Measurements from ENCODE around the gene RPS6KL1.

RPS6KL1 gene

GRCh38 chr14:74892745-74893144 is 30.3 kb downstream of the RPS6KL1 start:
- Histone ChIP-seq H3K4me1 (ENCODE audit: insufficient read depth, low read length, poor library complexity, severe bottlenecking) (peaks cover 9% of the 10 kb centered on the region), H2AFZ (ENCODE audit: low read length) (no peak overlapping the region), H3K36me3 (ENCODE audit: insufficient read depth, low read length) (peaks cover 83% of the 10 kb centered on the region), H3K27me3 (ENCODE audit: insufficient read depth, low read length, poor library complexity, severe bottlenecking) (no peaks in the 10 kb centered on the region), H3K9me3 (ENCODE audit: insufficient read depth, low read depth, low read length) (no peaks in the 10 kb centered on the region), H3K4me2 (ENCODE audit: low read depth, low read length, poor library complexity, severe bottlenecking) (no peak overlapping the region), H3K79me2 (ENCODE audit: insufficient read depth, low read length) (peaks cover 13% of the 10 kb centered on the region), H3K9me2 (replicated peaks; ENCODE audit: low read depth, low read length) (no peaks in the 10 kb centered on the region), H3K4me3 (ENCODE audit: low read length, poor library complexity, severe bottlenecking) (no peak overlapping the region), H3F3A (ENCODE audit: low read depth) (no peaks in the 10 kb centered on the region), H3K9ac (ENCODE audit: low read depth, low read length, poor library complexity, severe bottlenecking) (no peak overlapping the region), H4K20me1 (ENCODE audit: insufficient read depth, low read length, poor library complexity, severe bottlenecking) (peaks cover 6% of the 10 kb centered on the region)
- TF ChIP-seq, protein P1, sequence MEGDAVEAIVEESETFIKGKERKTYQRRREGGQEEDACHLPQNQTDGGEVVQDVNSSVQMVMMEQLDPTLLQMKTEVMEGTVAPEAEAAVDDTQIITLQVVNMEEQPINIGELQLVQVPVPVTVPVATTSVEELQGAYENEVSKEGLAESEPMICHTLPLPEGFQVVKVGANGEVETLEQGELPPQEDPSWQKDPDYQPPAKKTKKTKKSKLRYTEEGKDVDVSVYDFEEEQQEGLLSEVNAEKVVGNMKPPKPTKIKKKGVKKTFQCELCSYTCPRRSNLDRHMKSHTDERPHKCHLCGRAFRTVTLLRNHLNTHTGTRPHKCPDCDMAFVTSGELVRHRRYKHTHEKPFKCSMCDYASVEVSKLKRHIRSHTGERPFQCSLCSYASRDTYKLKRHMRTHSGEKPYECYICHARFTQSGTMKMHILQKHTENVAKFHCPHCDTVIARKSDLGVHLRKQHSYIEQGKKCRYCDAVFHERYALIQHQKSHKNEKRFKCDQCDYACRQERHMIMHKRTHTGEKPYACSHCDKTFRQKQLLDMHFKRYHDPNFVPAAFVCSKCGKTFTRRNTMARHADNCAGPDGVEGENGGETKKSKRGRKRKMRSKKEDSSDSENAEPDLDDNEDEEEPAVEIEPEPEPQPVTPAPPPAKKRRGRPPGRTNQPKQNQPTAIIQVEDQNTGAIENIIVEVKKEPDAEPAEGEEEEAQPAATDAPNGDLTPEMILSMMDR (conservative IDR thresholded peaks at IDR 0.05; ENCODE audit: low read length) = no peak
- TF ChIP-seq EZH2phosphoT487 (IDR thresholded peaks at IDR 0.05; ENCODE audit: borderline replicate concordance) = no peak

DNA sequence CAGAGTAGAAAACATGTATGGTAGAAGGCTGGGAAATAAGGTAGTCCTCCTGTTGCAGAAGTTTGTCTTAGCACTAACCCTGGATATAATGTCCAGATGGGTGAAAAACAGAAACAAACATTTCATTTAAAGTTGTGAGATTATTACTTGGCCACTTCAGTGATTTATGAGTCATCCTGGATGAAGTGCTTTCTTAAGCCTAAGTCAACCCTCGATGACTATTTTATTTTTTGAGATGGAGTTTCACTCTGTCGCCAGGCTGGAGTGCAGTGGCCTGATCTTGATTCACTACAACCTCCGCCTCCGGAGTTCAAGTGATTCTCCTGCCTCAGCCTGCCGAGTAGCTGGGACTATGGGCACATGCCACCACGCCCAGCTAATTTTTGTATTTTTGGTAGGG is 31.2 kb downstream of the RPS6KL1 start:
- no peaks in the 10 kb centered on the region for H3K27me3 ChIP-seq (ENCODE audit: insufficient read depth, low read length, poor library complexity, severe bottlenecking)
- H3K4me2 ChIP-seq (ENCODE audit: low read depth, low read length, poor library complexity, severe bottlenecking) = no peak overlapping the region
- no peak overlapping the region for H3K4me3 ChIP-seq (ENCODE audit: low read length, poor library complexity, severe bottlenecking)
- no peaks in the 10 kb centered on the region for H3K9me3 ChIP-seq (ENCODE audit: insufficient read depth, low read depth, low read length)
- TF ChIP-seq, protein P1 (conservative IDR thresholded peaks at IDR 0.05; ENCODE audit: low read length) = no peak
- no peak for TF ChIP-seq EZH2phosphoT487 (IDR thresholded peaks at IDR 0.05; ENCODE audit: borderline replicate concordance)
- peaks cover 21% of the 10 kb centered on the region for H3K79me2 ChIP-seq (ENCODE audit: insufficient read depth, low read length)
- H3K9me2 ChIP-seq (replicated peaks; ENCODE audit: low read depth, low read length) = no peaks in the 10 kb centered on the region
- H4K20me1 ChIP-seq (ENCODE audit: insufficient read depth, low read length, poor library complexity, severe bottlenecking) = peaks cover 15% of the 10 kb centered on the region
- H2AFZ ChIP-seq (ENCODE audit: low read length) = no peak overlapping the region
- H3K4me1 ChIP-seq (ENCODE audit: insufficient read depth, low read length, poor library complexity, severe bottlenecking) = peaks cover 10% of the 10 kb centered on the region
- H3F3A ChIP-seq (ENCODE audit: low read depth) = no peaks in the 10 kb centered on the region
- no peak overlapping the region for H3K9ac ChIP-seq (ENCODE audit: low read depth, low read length, poor library complexity, severe bottlenecking)
- peaks cover 77% of the 10 kb centered on the region for H3K36me3 ChIP-seq (ENCODE audit: insufficient read depth, low read length)

DNA sequence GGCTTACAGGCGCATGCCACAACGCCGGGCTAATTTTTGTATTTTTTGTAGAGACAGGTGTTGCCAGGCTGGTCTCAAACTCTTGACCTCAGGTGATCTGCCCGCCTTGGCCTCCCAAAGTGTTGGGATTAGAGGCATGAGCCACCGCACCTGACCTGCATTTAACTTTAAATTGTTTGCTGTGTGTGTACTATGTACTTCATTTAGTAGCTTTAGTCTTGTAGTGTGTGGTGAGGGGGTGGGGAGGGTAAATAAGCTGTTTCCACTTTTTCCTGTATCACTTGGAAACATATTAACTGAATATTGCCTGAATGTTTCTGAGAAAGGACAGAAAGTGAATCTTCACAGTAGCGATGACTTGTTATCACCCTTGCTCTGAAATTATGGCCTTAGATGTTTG is 32.8 kb downstream of the RPS6KL1 start:
- Histone ChIP-seq H3K4me3 (ENCODE audit: low read length, poor library complexity, severe bottlenecking) (no peak overlapping the region), H3K9me2 (replicated peaks; ENCODE audit: low read depth, low read length) (no peaks in the 10 kb centered on the region), H3K9ac (ENCODE audit: low read depth, low read length, poor library complexity, severe bottlenecking) (no peak overlapping the region), H3K27me3 (ENCODE audit: insufficient read depth, low read length, poor library complexity, severe bottlenecking) (no peaks in the 10 kb centered on the region), H3K79me2 (ENCODE audit: insufficient read depth, low read length) (peaks cover 37% of the 10 kb centered on the region), H3K4me1 (ENCODE audit: insufficient read depth, low read length, poor library complexity, severe bottlenecking) (peaks cover 24% of the 10 kb centered on the region), H3K4me2 (ENCODE audit: low read depth, low read length, poor library complexity, severe bottlenecking) (no peak overlapping the region), H2AFZ (ENCODE audit: low read length) (no peak overlapping the region), H3K9me3 (ENCODE audit: insufficient read depth, low read depth, low read length) (no peaks in the 10 kb centered on the region), H3F3A (ENCODE audit: low read depth) (no peaks in the 10 kb centered on the region), H4K20me1 (ENCODE audit: insufficient read depth, low read length, poor library complexity, severe bottlenecking) (peaks cover 26% of the 10 kb centered on the region), H3K36me3 (ENCODE audit: insufficient read depth, low read length) (peaks cover 69% of the 10 kb centered on the region)
- TF ChIP-seq, protein P1 (conservative IDR thresholded peaks at IDR 0.05; ENCODE audit: low read length) = no peak
- no peak for TF ChIP-seq EZH2phosphoT487 (IDR thresholded peaks at IDR 0.05; ENCODE audit: borderline replicate concordance)

Measured in Loucy (cell line).